GM18511 (cell line): ENCODE data around the gene ZNF362.

Experiments used
- ATAC-seq: cut with Tn5 transposase; IDR thresholded peaks from one replicate; pipeline ENCODE4 v1.9.1; 2021; ENCODE audit warnings: mild to moderate bottlenecking, moderate library complexity; ENCODE audit not compliant: unreplicated experiment

ZNF362 gene

DNA sequence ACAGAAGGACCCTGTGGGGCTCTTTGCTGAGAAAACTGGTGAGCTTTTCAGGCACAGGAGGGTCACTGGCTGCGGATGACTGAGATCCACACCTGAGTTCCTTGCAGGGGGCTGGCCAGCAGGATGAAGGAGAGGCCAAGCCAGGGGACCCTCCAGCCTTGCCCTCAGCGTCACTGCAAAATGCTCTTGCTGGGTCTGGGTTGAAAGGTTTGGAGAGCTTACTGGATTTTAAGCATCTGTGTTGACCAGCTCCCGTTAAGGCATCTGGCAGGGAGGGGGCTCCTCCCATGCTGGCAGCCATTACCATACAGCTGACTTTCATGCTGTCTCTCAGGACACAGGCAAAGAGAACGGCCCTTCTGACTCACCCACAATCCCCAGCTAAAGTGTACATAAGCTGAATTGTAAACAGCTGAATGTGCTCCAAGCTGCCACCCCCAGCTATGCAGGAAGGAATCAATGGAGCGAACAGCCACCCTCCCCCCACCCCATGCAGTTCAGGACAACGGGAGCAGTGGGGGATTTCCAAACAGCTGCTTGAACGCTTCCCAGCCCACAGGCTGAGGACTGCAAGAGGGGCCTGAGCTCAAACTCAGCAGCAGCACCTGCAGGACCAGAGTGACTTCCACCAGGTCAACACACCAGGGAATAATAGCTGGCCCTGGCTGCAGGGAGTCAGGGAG lies 85.9 kb downstream of the ZNF362 start:
- no peak for ATAC-seq

DNA sequence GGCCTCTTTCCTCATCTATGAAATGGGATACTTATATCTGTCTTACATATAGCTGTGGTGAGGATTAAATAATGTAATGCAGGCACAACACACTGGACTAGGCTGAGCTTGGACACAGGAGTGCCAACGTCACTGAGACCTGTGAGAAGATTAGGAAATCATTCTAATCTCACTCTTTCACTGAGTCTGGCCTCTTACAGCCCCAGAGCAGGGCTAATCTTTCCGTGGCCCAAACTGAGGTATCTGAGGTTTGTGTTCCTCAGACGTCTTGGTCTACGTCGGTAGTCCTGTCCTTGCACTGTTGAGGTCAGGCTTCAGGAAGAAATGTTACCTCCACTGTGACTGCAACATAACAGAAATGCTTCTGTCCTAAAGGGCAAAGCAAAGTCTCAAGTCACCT lies 87.2 kb downstream of the ZNF362 start:
- no peak for ATAC-seq

DNA sequence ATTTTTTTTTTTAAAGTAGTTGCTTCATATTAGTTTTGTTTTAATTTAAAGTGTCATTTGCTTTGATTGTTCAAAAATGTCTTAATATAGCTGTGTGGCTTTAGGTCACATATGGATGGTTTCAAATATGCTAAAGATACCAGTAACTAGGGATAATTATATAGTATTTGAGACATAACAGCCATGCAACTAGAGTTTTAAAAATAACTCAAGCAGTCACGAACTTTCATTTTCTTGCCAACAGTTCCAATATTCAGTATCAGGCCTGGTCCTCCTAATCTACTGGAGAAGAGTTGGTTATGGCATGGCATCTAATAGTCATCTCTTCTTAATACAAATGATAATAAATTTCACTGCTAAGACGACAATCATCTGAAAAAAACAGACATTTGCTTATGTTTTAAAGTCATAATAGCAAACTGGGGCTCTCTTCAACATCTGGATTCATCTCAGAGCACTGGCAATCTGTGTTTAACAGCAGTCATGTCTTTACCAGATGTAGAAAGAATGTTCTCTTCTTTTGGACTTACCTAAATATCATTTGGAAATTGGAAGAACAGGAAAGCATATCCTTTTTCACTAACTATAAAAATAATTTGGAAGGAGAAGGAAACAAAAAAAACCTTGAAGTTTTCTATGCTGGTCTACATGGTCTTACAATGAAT lies 88.7 kb downstream of the ZNF362 start:
- ATAC-seq: no peak

DNA sequence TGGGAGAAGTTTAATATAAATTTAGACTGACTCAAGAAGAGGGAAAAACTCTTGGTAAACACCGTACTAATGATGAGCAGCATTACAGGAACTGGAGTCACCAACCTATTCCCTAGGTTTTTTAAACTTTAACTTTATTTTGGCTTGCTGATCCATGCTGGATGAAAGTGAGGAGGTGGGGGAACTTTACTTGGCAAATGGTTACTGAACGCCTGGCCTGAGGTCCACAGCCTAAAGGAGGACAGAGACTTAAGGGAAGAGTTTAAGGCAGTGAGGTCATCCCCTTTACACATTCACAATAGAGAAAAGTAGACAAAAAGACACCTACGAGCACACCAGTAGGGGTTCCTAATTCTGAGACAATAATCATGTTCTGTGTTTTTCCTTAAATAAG lies 90.2 kb downstream of the ZNF362 start:
- no peak for ATAC-seq

DNA sequence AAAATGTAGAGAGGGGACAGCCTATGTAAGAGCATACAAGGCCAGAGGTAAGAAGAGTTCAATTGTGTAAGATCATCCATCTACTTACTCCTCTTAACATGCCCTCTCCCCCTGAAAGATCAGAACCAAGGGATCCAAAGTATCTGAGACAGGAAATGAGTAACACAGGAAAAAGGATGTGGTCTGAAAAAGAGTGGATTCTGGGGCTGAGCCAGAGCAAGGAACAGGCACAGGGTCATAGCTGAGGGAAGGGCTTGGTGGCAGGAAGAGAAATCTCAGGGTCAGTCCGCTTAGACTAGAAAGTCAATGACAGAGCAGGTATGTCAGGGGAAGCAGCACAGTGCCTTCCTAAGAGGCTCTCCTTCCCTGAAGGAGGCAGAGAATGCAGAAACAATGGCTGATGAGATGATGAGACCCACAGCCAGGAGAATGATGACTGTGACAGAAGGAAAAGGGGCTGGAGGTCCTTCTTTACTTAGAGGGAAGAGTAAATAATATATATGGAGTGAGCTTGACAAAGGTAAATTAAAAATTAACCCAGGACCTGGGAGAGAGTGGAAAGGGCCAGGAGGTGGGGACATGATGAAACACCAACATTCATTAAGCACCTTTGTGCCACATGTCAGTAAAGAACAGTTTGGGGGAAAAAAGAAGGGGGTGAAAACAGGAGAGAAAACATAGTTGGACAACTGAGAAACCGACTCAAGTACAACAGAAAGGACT lies 90.8 kb downstream of the ZNF362 start:
- ATAC-seq: no peak

DNA sequence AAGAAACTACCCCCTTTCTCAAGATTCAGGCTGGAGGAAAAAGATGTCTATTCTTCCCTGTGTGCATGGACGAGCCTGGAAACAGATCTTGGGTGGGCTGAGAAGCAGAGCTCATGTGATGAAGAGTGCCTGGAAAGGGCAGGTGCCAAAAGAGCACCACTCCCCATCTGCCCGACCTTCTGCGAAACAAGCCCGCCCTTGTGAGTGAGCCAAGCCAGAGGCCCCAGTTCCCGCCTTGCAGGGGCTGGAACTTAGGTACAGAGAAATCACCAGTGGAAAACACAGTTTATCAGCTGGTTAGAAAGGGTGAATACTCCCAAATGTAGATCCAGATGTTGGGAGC lies 91.3 kb downstream of the ZNF362 start:
- ATAC-seq: no peak

DNA sequence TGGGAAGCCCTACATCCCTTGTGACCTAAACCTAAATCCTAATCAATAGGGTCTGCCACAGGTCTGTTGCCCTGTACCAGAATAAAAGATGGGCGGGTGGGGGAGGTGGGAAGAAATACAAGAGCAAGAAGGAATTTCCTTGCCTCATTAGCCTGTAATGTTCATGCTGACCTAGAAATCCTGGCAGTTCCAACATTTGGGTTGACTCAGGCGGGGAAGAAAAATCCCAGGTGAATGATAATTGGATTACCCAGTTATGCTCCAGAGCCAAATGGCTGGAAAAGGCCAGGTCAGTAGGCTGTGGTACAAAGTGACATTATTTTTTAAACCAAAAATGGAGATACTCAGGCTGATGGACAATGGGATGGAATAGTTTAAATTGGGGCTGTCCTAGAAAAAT lies 91.9 kb downstream of the ZNF362 start:
- ATAC-seq: no peak

DNA sequence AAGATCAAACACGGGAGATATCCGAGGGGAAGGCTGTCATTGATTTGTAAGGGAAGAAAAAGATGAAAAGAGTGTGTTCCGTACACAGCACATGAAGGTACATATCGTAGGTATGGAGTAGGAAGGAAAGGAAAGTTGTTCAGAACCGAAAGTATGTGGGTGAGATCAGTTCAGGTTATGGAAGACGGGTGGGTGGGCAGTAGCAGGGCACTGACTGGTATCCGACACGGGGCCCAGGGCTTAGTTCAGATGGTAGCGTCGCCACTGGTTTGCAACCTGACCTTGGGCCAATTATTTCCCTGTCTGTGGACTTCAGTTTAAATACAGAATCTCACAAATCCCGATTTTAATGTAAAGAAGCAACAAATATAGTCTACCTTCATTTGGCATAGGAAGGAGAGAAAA lies 92.4 kb downstream of the ZNF362 start:
- ATAC-seq: no peak

DNA sequence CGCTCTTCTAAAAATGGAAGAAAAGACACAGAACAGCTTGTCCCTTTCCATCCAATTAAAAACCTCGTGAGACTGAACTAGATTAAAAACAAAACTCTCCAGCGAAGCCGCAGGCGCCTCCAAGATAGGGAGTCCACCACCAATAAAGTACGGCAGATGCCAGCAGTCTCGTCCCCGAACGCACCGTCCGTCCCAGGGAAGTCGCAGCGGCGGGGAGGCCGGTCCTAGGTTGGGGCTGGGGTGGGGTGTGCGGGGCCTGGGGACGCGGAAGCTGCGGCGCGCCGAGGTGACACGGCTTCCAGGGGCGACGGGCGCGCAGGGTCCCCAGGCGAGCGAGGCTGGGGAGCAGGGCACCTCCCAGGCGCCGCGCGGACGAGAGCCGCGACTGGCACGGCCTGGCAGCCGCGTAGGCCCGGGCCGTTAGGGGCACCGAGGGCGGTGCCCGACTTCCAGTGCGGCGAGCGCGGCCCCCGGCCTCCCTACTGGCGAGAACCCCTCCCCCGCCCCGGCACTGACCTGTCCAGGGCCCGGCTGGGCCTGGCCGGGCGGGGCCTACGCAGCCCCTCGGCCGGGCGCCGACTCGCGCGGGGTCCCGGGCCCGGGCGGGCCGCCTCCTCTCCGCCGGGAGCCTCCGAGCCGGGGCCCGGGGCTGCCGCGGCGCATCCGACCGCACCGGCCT lies 92.9 kb downstream of the ZNF362 start:
- ATAC-seq: peak; percentile 33

DNA sequence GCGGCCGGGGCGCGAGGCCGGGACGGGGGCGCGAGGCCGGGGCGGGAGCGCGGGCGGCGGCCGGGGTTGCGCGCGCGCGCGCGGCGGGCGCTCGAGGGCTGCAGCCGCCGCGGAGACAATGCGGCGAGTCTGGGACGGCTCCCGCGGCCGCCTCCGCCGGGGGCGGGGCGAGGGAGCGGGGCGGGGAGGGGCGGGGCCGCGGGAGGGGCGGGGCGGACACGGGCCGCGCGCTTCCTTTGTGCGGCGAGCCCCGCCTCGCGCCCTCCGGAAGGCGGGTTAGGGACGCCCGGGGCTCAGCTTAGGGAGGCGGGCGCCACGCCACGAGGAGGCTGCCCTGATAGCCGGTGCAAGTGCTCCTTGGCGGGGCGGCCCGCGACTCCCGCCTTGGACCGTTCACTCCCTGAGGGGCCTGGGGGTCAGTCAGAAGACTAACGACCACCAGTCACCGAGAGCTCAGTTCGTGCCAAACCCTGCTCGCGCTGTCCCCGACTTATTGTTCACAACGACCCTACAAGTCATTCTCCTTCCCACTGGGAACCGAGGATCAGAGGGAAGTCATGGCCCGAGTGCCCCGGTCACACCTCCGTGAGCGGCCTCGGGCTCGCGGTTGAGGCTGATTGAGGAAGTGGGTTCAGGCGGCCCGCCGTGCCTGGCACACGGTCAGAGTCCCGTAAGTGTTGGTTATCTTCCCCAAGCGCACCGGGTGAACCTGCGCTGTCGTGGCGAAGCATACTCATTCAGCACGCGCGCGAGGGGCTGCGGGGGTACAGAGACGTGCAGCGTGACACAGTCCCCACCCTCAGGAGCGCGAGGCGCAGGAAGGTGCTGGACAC lies 93.7 kb downstream of the ZNF362 start:
- ATAC-seq: peak; percentile 82
